NCI-H2227 (cell line): Measurements from ENCODE around the gene PFKFB1.

Experiments used
- DNase-seq: peaks from one replicate; lab custom pipeline; 2025; ENCODE audit not compliant: unreplicated experiment; lab: John Stamatoyannopoulos, UW

Gene PFKFB1

GRCh38 chrX:54994099-54994498, at the start of gene PFKFB1:
Gene PFKFB1, minus strand, starts transcription at chrX:54994188. Its CDS starts 181 bp downstream, at chrX:54994007.
- no peak for DNase-seq

GRCh38 chrX:55041514-55041913, 47.5 kb upstream of the PFKFB1 start:
- DNase-seq, result no peak

DNA sequence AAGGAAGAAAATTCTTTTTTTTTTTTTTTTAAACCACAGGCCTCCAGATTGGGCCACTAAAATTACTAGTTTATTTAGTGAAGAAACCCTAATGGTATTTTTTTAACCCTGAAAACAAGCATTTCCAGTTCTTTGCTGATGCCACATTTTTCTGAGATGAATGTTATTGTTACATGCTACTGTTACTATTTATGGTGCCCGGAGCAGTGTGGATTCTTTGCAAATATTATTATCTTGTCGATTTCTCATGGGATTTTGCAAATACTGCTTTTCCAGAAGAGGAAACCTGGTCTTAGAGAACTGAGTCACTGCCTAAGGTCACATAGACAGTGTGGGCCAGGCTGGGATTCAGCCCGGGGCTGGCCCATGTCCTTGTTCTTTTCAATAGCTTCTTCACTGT, 45.5 kb upstream of the PFKFB1 start:
- no peak for DNase-seq

GRCh38 chrX:55033429-55033828, 39.4 kb upstream of the PFKFB1 start:
- no peak for DNase-seq

- DNase-seq, result no peak
These were observed 36.5 kb upstream of the PFKFB1 start, which contains the start of gene ALAS2 for GRCh38 chrX:55030271-55031205. Gene ALAS2, minus strand, starts transcription at chrX:55030977. Its CDS starts 4,977 bp downstream, at chrX:55026000.

GRCh38 chrX:55029291-55029690, 35.3 kb upstream of the PFKFB1 start:
- DNase-seq, result no peak

DNA sequence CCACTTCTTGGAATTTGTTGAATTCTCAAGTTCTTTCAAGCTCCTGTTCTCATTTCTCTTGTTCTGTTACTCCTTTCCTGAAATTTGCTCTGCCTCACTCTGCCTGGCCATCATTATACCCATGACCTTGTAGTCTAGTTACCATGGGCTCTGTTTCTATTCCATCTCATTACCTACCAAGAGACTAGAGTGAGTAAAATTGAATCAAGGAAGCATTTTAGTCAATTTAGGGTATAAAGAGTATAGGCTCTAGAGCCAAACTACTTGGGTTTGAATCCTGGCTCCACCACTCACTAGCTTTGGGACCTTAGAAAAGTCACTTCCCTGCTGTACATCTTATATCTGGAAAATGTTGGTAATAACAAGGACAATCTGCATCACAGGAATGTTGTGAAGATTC, 34.6 kb upstream of the PFKFB1 start:
- no peak for DNase-seq

DNA sequence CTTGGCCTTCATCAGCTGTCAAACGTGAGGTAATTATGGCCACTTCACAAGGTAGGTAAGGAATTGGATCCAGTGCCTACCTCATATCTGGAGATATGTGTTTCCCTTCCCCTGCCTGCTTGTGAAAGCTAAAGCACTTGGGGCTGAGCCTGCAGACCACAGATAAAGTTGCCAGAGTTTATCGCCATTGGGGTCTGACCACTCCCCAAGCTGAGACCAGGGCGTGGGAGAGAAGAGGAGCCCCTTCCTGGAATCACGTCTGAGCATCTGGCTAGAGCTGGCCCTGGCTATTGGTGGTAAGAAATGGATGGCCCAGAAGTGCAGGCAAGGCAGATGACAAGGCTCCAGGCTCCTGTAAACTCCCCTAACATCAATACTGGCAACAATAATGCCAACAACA, 34.1 kb upstream of the PFKFB1 start:
- DNase-seq, result no peak

- DNase-seq, result no peak
These were observed 32.9 kb upstream of the PFKFB1 start for GRCh38 chrX:55026840-55027239.

DNA sequence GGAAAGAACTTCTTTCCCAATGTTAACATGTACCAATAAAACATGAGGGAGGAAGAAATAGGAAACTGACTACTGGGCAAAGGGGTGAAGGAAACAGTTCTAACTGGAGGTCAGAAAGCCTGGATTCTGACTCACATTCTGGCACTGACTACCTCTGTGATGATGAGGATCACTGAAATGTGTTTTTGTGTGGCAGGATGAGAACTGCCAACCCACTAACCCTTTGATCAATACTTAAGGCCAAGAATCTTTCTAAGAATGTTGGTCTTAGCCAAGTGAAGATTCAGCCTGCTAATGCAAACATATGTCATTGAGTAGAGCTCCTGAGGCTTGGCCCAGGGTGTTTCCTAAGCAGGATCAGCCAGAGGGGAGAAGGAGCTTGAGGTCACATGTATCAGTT, 32.2 kb upstream of the PFKFB1 start:
- no peak for DNase-seq

GRCh38 chrX:55014897-55015299, 20.9 kb upstream of the PFKFB1 start:
- DNase-seq, result no peak

DNA sequence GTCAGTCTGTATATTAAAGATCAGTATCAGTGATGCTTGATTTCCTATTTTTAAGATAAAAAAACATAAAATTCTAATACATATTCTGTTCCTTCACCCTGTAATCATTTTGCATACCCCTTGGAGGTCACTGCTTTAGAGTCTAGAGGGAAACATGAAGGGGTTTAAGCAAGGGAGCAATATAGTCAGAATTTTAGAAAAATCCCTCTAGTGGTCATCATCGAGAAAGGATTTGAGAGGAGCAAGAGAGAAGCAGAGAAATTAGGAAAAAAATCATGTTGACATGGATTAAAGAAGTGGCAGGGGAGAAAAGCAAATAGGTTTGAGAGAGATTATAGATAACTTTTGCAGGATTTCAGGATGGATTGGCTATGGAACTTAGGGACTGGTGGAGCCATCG, 17.3 kb upstream of the PFKFB1 start:
- no peak for DNase-seq

DNA sequence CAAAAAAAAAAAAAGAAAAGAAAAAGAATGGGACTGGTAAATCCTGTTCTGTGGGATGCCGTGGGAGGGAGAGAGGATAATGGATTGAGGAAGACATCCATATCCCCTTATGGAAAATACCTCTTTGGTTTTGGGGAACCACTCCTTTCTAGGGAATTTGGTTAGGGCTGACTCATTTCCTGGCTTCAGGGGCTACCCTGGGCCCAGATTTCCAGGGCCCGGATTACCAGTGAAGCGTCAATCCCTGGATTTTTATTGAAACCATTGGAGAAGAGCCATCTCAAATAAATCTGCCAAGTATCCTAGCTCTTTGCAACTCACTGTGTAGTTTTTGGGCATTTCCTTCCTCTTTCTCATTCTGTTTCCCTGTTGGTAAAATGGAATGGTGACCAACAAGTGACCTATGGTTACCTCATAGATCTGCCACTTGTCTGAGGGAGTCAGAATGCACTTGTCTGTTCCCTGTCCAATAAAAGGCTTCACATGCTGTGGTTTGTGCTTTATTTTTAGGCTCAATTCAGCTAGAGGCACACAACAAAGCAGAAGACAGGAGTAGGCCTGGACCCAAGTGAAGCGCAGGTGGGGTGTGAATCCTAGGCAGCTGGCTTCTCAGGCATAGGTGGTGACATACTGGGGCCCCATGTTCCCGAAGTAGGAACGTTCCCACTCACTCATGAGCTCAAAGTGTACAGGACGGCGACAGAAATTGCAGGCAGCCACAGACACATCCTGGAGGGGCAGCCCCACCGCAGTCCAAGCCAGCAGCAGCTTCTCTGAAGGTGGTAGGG, 14.8 kb upstream of the PFKFB1 start:
- DNase-seq, result no peak

GRCh38 chrX:55007656-55008055, 13.7 kb upstream of the PFKFB1 start:
- no peak for DNase-seq

DNA sequence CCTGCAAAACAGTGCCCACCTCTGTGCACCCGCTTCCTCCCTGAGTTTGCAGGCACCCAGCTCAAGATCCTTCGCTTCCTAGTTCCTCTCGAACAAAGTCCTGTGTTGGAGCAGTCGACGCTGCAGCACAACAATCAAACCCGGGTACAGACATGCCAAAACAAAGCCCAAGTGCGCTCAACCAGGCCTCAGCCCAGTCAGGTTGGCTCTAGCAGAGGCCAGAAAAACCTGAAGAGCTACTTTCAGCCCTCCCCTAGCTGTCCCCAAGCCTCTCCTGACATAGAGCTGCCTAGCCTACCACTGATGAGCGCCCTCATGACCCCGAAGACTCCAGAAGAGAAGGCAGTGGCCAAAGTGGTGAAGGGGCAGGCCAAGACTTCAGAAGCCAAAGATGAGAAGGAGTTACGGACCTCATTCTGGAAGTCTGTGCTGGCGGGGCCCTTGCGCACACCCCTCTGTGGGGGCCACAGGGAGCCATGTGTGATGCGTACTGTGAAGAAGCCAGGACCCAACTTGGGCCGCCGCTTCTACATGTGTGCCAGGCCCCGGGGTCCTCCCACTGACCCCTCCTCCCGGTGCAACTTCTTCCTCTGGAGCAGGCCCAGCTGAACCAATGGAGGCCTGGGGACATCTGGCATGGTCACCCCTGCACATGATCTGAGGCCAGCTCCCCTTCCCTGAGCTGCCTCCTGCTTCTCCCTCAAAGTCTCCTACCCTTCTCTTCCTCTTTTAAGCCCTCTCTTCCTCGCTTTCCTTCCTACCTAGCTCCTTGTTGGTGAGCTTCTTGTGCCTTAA, 13.0 kb upstream of the PFKFB1 start:
- no peak for DNase-seq

- DNase-seq, result no peak
These were observed 11.3 kb upstream of the PFKFB1 start for GRCh38 chrX:55005256-55005655.

DNA sequence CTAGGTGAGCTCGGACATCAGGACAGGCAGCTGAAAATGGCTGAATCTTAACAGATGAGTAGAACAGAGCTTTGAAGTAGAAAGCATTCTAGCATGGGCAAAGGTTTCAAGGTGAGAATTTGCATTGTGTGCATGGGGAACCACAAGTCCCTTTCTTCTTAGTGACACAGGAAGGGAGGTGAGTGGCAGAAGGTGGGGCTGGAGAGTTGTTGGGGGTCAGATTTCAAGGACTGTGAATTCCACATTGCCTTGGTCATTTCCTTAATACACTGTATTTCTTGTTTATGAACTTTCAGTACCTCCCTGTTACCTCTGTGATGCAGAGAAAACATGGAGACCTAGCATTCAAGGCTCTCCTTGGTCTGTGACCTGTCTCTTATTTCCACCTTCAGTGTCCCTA, 10.2 kb upstream of the PFKFB1 start:
- no peak for DNase-seq

GRCh38 chrX:54999717-55000598, 6.0 kb upstream of the PFKFB1 start, which contains the start of gene APEX2:
Gene APEX2, plus strand, starts transcription at chrX:55000363. Its CDS starts 60 bp downstream, at chrX:55000423.
- DNase-seq, result peak; percentile 97

GRCh38 chrX:54995621-54996020, 1.6 kb upstream of the PFKFB1 start:
- DNase-seq, result no peak
